ENCODE measurements around the gene SPATA3. TPM values are rescaled to one million over a fixed set of nuclear protein-coding genes. Genes with fewer than 3 reads are reported as not detected.

The SPATA3 gene
- total RNA-seq, 2 donors from 2014 or later = not detected

- Mint-ChIP-seq H3K27me3 (ENCODE audit: insufficient read depth) (no peaks in the 10 kb centered on the region), H3K36me3 (ENCODE audit: low read depth) (no peaks in the 10 kb centered on the region), H3K9me3 (peaks cover 6% of the 10 kb centered on the region), H3K27ac (no peak overlapping the region), H3K4me3 (no peak overlapping the region), H3K4me1 (peaks cover 4% of the 10 kb centered on the region)
- H3K9ac ChIP-seq (ENCODE audit: extremely low read depth, low read length, poor library complexity, severe bottlenecking) = no peak overlapping the region
- 86 to 98% methylated on average over 1 to 2 of the region's 2 CpGs for WGBS, 2 experiments (ENCODE audit: insufficient coverage in 1 of 2, insufficient read length in 1 of 2)
- no peaks in the 10 kb centered on the region for H3K4me1 ChIP-seq (ENCODE audit: control insufficient read depth, insufficient read depth, low read length)
- no peak for DNase-seq
- no peak for TF ChIP-seq CTCF (conservative IDR thresholded peaks at IDR 0.05)
- no peaks in the 10 kb centered on the region for H3K9me3 ChIP-seq (ENCODE audit: control insufficient read depth, low read length)
- no peak overlapping the region for H3K4me3 ChIP-seq (ENCODE audit: low read length)
- no peak overlapping the region for H3K27ac ChIP-seq (ENCODE audit: low read depth, low read length)
- H3K27me3 ChIP-seq (ENCODE audit: control insufficient read depth, insufficient read depth, low read length, poor library complexity, severe bottlenecking) = no peaks in the 10 kb centered on the region
- no peaks in the 10 kb centered on the region for H3K36me3 ChIP-seq (ENCODE audit: control insufficient read depth, insufficient read depth, low read length)
Measured at GRCh38 chr2:230951396-230951795, 44.5 kb upstream of the SPATA3 start.

DNA sequence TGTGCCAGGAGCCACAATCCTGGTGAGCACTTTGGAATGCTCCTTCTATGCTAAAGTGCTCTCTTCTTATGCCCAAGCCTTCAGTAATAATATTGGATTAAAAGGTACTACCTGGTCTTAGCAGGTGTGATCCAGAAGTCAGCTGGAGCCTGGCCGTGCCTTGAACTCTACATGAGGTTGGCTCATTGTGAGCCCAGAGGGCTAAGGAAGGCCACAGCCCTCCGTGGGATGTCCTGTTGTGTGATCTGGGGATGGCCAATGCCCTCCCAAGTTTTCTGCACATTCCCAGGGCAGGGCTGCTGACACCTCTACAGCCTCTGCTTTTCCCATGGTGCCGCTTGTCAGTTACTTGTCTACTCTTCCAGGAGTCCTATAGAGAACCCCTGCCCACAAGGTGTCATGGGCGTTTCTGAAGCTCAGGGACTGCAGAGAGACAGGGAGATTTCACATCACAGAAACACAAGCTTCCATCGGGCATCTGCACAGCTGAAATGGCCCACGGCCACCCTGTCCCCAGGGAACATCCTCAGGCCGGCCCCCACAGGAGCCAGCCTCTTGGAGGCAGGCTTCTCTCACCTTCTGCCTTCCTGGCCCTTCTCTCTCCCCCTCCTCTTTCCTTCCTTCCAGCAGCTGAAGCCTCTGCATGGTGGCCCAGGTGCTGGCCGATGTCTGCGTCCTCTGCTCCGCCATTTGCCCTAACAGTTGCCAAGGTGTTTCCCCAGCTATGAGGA, 43.5 kb upstream of the SPATA3 start:
- peaks cover 11% of the 10 kb centered on the region for H3K4me1 Mint-ChIP-seq
- 92 to 96% methylated on average over 6 to 10 of the region's 10 CpGs for WGBS, 2 experiments (ENCODE audit: insufficient coverage in 1 of 2, insufficient read length in 1 of 2)

DNA sequence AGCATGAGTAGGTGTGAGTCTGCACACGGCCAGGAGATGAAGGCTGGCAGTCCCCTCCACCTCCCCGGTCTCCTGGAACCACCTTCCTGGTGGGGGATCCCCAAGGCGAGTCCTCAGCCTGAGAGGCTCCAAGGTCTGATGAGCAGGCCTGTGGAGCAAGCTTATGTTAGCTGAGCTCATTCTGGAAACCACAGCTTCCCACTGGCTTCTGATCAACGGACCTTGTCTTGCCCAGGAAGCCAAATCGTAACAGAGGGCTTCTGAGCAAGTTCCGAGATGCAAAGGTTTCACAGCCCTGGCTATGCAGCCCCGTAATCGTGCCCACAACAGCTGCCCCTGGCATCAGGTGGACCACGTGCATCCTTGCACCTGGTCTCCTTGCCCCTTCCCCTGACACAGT, 42.1 kb upstream of the SPATA3 start:
- no peak overlapping the region for H3K27ac Mint-ChIP-seq
- WGBS, 2 experiments (ENCODE audit: insufficient coverage in 1 of 2, insufficient read length in 1 of 2) = 94 to 99% methylated on average over 8 to 9 of the region's 9 CpGs
- DNase-seq = no peak
- H3K4me1 Mint-ChIP-seq = peaks cover 19% of the 10 kb centered on the region
- TF ChIP-seq CTCF (conservative IDR thresholded peaks at IDR 0.05) = no peak
- Histone ChIP-seq H3K27ac (ENCODE audit: low read depth, low read length) (no peak overlapping the region), H3K4me3 (ENCODE audit: low read length) (no peak overlapping the region), H3K4me1 (ENCODE audit: control insufficient read depth, insufficient read depth, low read length) (no peaks in the 10 kb centered on the region), H3K36me3 (ENCODE audit: control insufficient read depth, insufficient read depth, low read length) (no peaks in the 10 kb centered on the region), H3K9me3 (ENCODE audit: control insufficient read depth, low read length) (no peaks in the 10 kb centered on the region), H3K9ac (ENCODE audit: extremely low read depth, low read length, poor library complexity, severe bottlenecking) (no peak overlapping the region), H3K27me3 (ENCODE audit: control insufficient read depth, insufficient read depth, low read length, poor library complexity, severe bottlenecking) (peaks cover 12% of the 10 kb centered on the region)
- H3K9me3 Mint-ChIP-seq = peaks cover 6% of the 10 kb centered on the region
- peaks cover 17% of the 10 kb centered on the region for H3K27me3 Mint-ChIP-seq (ENCODE audit: insufficient read depth)
- H3K4me3 Mint-ChIP-seq = no peak overlapping the region
- H3K36me3 Mint-ChIP-seq (ENCODE audit: low read depth) = no peaks in the 10 kb centered on the region

More for the DNA sequence above, 43.5 kb upstream of the SPATA3 start:
- Histone ChIP-seq H3K27me3 (ENCODE audit: control insufficient read depth, insufficient read depth, low read length, poor library complexity, severe bottlenecking) (no peaks in the 10 kb centered on the region), H3K27ac (ENCODE audit: low read depth, low read length) (no peak overlapping the region), H3K9ac (ENCODE audit: extremely low read depth, low read length, poor library complexity, severe bottlenecking) (no peak overlapping the region), H3K9me3 (ENCODE audit: control insufficient read depth, low read length) (no peaks in the 10 kb centered on the region), H3K4me3 (ENCODE audit: low read length) (no peak overlapping the region), H3K4me1 (ENCODE audit: control insufficient read depth, insufficient read depth, low read length) (no peaks in the 10 kb centered on the region), H3K36me3 (ENCODE audit: control insufficient read depth, insufficient read depth, low read length) (no peaks in the 10 kb centered on the region)
- H3K27me3 Mint-ChIP-seq (ENCODE audit: insufficient read depth) = peaks cover 6% of the 10 kb centered on the region
- no peak for TF ChIP-seq CTCF (conservative IDR thresholded peaks at IDR 0.05)
- no peak overlapping the region for H3K27ac Mint-ChIP-seq
- no peaks in the 10 kb centered on the region for H3K36me3 Mint-ChIP-seq (ENCODE audit: low read depth)
- H3K9me3 Mint-ChIP-seq = peaks cover 6% of the 10 kb centered on the region
- H3K4me3 Mint-ChIP-seq = no peak overlapping the region
- DNase-seq = no peak

All from endodermal cell (in vitro differentiated cells).